ENCODE results near the gene RPL36.
A peak's percentile ranks its signal among the peaks of the same experiment; 100 is the strongest.

The RPL36 gene

GRCh38 chr19:5738423-5738822, 48.3 kb downstream of the RPL36 start:
- DNase-seq (ENCODE audit: low read depth): peak; percentile 31
- H3K4me3 ChIP-seq (ENCODE audit: low read length): no peak overlapping the region
- no peak for TF ChIP-seq CTCF (conservative IDR thresholded peaks at IDR 0.05; ENCODE audit: low read length)

Data from AG10803 (cell line).